H1 (cell line): Measurements from ENCODE around the gene URAD. TPM values are rescaled to one million over a fixed set of nuclear protein-coding genes. Genes with fewer than 3 reads are reported as not detected.
A peak's percentile ranks its signal among the peaks of the same experiment; 100 is the strongest.

Source experiments
- CTCF ChIA-PET: fragments of 300-600 bp; sonication (Branson Sonifier 250); formaldehyde crosslinking; loops from one replicate; lab custom pipeline; 2021; ENCODE audit not compliant: partially characterized antibody; lab: Charles Lee
- POLR2A ChIA-PET: fragments of 300-600 bp; sonication (Branson Sonifier 250); formaldehyde crosslinking; loops from one replicate; lab custom pipeline; 2021; ENCODE audit warnings: inconsistent platforms; ENCODE audit not compliant: partially characterized antibody; lab: Charles Lee
- DNase-seq, 2 experiments: peaks; one replicate each; pipeline versions ENCODE4 v3.0.0 to v3.0.0-alpha.2; 2010 to 2022; ENCODE audit warnings: low spot score in 2 of 2, low read depth in 1 of 2, mixed read lengths in 1 of 2
- FAIRE-seq: peaks from 2 replicates; lab custom pipeline; 2011; peaks lifted over from hg19 to GRCh38; lab: Jason Lieb, UNC
- H2AFZ ChIP-seq: 2 replicates; pipeline ENCODE4 v1.8.1; 2012; ENCODE audit warnings: low read length, inconsistent platforms
- H2AK5ac ChIP-seq: 2 replicates; pipeline ENCODE4 v1.6.1; 2013; ENCODE audit warnings: low read depth, low read length
- H2BK120ac ChIP-seq: replicated peaks from 2 replicates; pipeline ENCODE3; 2013; ENCODE audit warnings: low read depth, low read length, inconsistent platforms
- H2BK12ac ChIP-seq: 2 replicates; pipeline ENCODE4 v1.6.1; 2013; ENCODE audit warnings: low read depth, low read length
- H2BK15ac ChIP-seq: 2 replicates; pipeline ENCODE4 v1.6.1; 2013; ENCODE audit warnings: low read length
- H2BK20ac ChIP-seq: 2 replicates; pipeline ENCODE4 v1.6.1; 2013; ENCODE audit warnings: low read length
- H2BK5ac ChIP-seq: 2 replicates; pipeline ENCODE4 v1.6.1; 2013; ENCODE audit warnings: low read depth, low read length
- H3K14ac ChIP-seq: 2 replicates; pipeline ENCODE4 v1.6.1; 2013; ENCODE audit warnings: inconsistent platforms; ENCODE audit not compliant: insufficient read length
- H3K18ac ChIP-seq: 2 replicates; pipeline ENCODE4 v1.6.1; 2013; ENCODE audit warnings: low read length; ENCODE audit errors: extremely low read depth
- H3K23ac ChIP-seq: 2 replicates; pipeline ENCODE4 v1.6.1; 2013; ENCODE audit warnings: inconsistent platforms; ENCODE audit not compliant: insufficient read length
- H3K23me2 ChIP-seq: 2 replicates; pipeline ENCODE4 v1.6.1; 2013; ENCODE audit warnings: low read depth, low read length
- H3K27ac ChIP-seq: 2 replicates; pipeline ENCODE4 v1.6.1; 2011; ENCODE audit warnings: low read depth, low read length, inconsistent platforms
- H3K27me3 ChIP-seq, 4 experiments: replicated peaks in 1 of 4; 1 replicate in 1 of 4; 2 replicates in 3 of 4; pipeline versions ENCODE4 v1.6.1 to v1.8.1; 2011 to 2013; ENCODE audit warnings: low read length in 3 of 4, mild to moderate bottlenecking in 3 of 4, inconsistent platforms in 2 of 4, mixed read lengths in 2 of 4, moderate library complexity in 1 of 4; ENCODE audit not compliant: control insufficient read depth in 3 of 4, insufficient read depth in 3 of 4; ENCODE audit errors: extremely low read depth in 1 of 4
- H3K36me3 ChIP-seq, 4 experiments: 2 replicates each; pipeline versions ENCODE4 v1.6.1 to v1.8.1; 2011 to 2013; ENCODE audit warnings: mild to moderate bottlenecking in 4 of 4, low read length in 3 of 4, moderate library complexity in 2 of 4, control low read depth in 1 of 4, inconsistent platforms in 1 of 4; ENCODE audit not compliant: insufficient read depth in 4 of 4, control insufficient read depth in 2 of 4
- H3K4ac ChIP-seq: replicated peaks from 2 replicates; pipeline ENCODE3; 2013; ENCODE audit warnings: low read length, low read depth, mixed read lengths, inconsistent platforms; ENCODE audit not compliant: insufficient read length
- H3K4me1 ChIP-seq, 4 experiments: replicated peaks in 1 of 4; 1 replicate in 1 of 4; 2 replicates in 3 of 4; pipeline versions ENCODE4 v1.6.1 to v1.8.1; 2011 to 2013; ENCODE audit warnings: low read length in 3 of 4, inconsistent platforms in 2 of 4, mixed read lengths in 1 of 4; ENCODE audit not compliant: insufficient read depth in 4 of 4, control insufficient read depth in 3 of 4
- H3K4me2 ChIP-seq, 2 experiments: 2 replicates each; pipeline versions ENCODE4 v1.6.1 to v1.8.1; 2011 to 2013; ENCODE audit warnings: low read depth in 2 of 2, low read length in 2 of 2, control low read depth in 1 of 2, inconsistent platforms in 1 of 2, mild to moderate bottlenecking in 1 of 2; ENCODE audit not compliant: insufficient read depth in 1 of 2
- H3K4me3 ChIP-seq, 4 experiments: fragments of 200-600, 300-600 bp in 1 of 4; sonication (generic), shearing (Covaris generic), sonication (Bioruptor Twin) in 1 of 4; 2 replicates each; pipeline versions ENCODE4 v1.5.1 to v1.8.1; 2011 to 2016; ENCODE audit warnings: low read length in 4 of 4, low read depth in 3 of 4, control low read depth in 2 of 4, inconsistent platforms in 2 of 4, mild to moderate bottlenecking in 2 of 4, mixed read lengths in 1 of 4, moderate library complexity in 1 of 4; ENCODE audit not compliant: insufficient read depth in 2 of 4; ENCODE audit errors: extremely low read depth in 1 of 4
- H3K56ac ChIP-seq: replicated peaks from 2 replicates; pipeline ENCODE3; 2013; ENCODE audit warnings: low read depth, mild to moderate bottlenecking, mixed read lengths, low read length, inconsistent platforms; ENCODE audit not compliant: insufficient read length
- H3K79me1 ChIP-seq: 2 replicates; pipeline ENCODE4 v1.6.1; 2013; ENCODE audit warnings: low read depth, low read length, control low read depth
- H3K79me2 ChIP-seq, 2 experiments: 2 replicates each; pipeline versions ENCODE4 v1.6.1 to v1.8.1; 2012 to 2013; ENCODE audit warnings: low read length in 2 of 2, mild to moderate bottlenecking in 2 of 2, inconsistent platforms in 1 of 2; ENCODE audit not compliant: insufficient read depth in 2 of 2, control insufficient read depth in 1 of 2
- H3K9ac ChIP-seq, 4 experiments: replicated peaks in 1 of 4; 1 replicate in 1 of 4; 2 replicates in 3 of 4; pipeline versions ENCODE4 v1.6.1 to v1.8.1; 2011 to 2013; ENCODE audit warnings: low read depth in 3 of 4, low read length in 3 of 4, control low read depth in 2 of 4, mild to moderate bottlenecking in 2 of 4, moderate library complexity in 2 of 4, inconsistent platforms in 1 of 4; ENCODE audit errors: extremely low read depth in 1 of 4
- H3K9me3 ChIP-seq, 2 experiments: 2 replicates each; pipeline versions ENCODE4 v1.6.1 to v1.8.1; 2012 to 2013; ENCODE audit warnings: mild to moderate bottlenecking in 2 of 2, moderate library complexity in 2 of 2, control low read depth in 1 of 2, inconsistent platforms in 1 of 2, low read depth in 1 of 2, low read length in 1 of 2, mixed read lengths in 1 of 2; ENCODE audit not compliant: insufficient read depth in 2 of 2
- H4K20me1 ChIP-seq, 2 experiments: replicated peaks in 1 of 2; 2 replicates each; pipeline versions ENCODE3 to v1.8.1; 2011 to 2013; ENCODE audit warnings: inconsistent platforms in 2 of 2, low read length in 2 of 2, mild to moderate bottlenecking in 1 of 2; ENCODE audit not compliant: insufficient read depth in 2 of 2, control insufficient read depth in 1 of 2
- H4K5ac ChIP-seq: 2 replicates; pipeline ENCODE4 v1.6.1; 2013; ENCODE audit warnings: low read length, low read depth, mixed read lengths, inconsistent platforms; ENCODE audit not compliant: insufficient read length
- H4K8ac ChIP-seq: 2 replicates; pipeline ENCODE4 v1.8.0; 2013; ENCODE audit warnings: mild to moderate bottlenecking, moderate library complexity, low read length, inconsistent platforms; ENCODE audit not compliant: insufficient read depth; ENCODE audit errors: extremely low read depth
- H4K91ac ChIP-seq: replicated peaks from 2 replicates; pipeline ENCODE3; 2013; ENCODE audit warnings: low read length, mixed read lengths, inconsistent platforms; ENCODE audit not compliant: insufficient read length
- ASH2L ChIP-seq: fragments of 200-600, 300-600 bp; sonication (generic); IDR thresholded peaks from one replicate; pipeline ENCODE4 v1.7.1; 2017; ENCODE audit warnings: low read length
- BRCA1 ChIP-seq: IDR thresholded peaks from 2 replicates; pipeline ENCODE4 v1.6.1; 2012; ENCODE audit warnings: low read depth, low read length, improper control_type of control experiment
- CHD2 ChIP-seq: IDR thresholded peaks from 2 replicates; pipeline ENCODE4 v1.6.1; 2012; ENCODE audit warnings: low read length, improper control_type of control experiment
- EGR1 ChIP-seq: IDR thresholded peaks from 2 replicates; pipeline ENCODE4 v1.6.1; 2011; ENCODE audit warnings: low read depth, low read length, borderline replicate concordance
- JUND ChIP-seq: IDR thresholded peaks from 2 replicates; pipeline ENCODE4 v1.6.1; 2011; ENCODE audit warnings: mild to moderate bottlenecking, improper control_type of control experiment, low read length
- KDM4A ChIP-seq: IDR thresholded peaks from one replicate; pipeline ENCODE4 v1.7.1; 2012; ENCODE audit warnings: low read depth, mild to moderate bottlenecking, moderate library complexity, low read length, inconsistent platforms; ENCODE audit not compliant: severe bottlenecking
- RBBP5 ChIP-seq: IDR thresholded peaks from 2 replicates; pipeline ENCODE4 v1.7.1; 2012; ENCODE audit warnings: low read depth, mild to moderate bottlenecking, inconsistent platforms, low read length, moderate library complexity, borderline replicate concordance
- SP1 ChIP-seq: IDR thresholded peaks from 2 replicates; pipeline ENCODE4 v1.6.1; 2011; ENCODE audit warnings: low read depth, low read length
- SP2 ChIP-seq: IDR thresholded peaks from 2 replicates; pipeline ENCODE4 v1.6.1; 2012; ENCODE audit warnings: mild to moderate bottlenecking, low read length, inconsistent platforms
- SRF ChIP-seq: IDR thresholded peaks from 2 replicates; pipeline ENCODE4 v1.6.1; 2011; ENCODE audit warnings: mild to moderate bottlenecking, low read depth, low read length, moderate library complexity
- SUZ12 ChIP-seq: fragments of 200-600 bp; sonication (generic); IDR thresholded peaks from 2 replicates; pipeline ENCODE4 v1.6.1; 2012; ENCODE audit warnings: mild to moderate bottlenecking, inconsistent platforms, low read length, moderate library complexity, mixed read lengths
- TEAD4 ChIP-seq: IDR thresholded peaks from 2 replicates; pipeline ENCODE4 v1.6.1; 2012; ENCODE audit warnings: low read depth, low read length, inconsistent platforms, mixed read lengths
- WGBS, 2 experiments: shearing (Covaris generic) in 1 of 2; methylation state at CpG; one replicate each; pipeline versions ENCODE4 v1.1.6 to v1.1.7; 2013 to 2015; ENCODE audit warnings: low lambda C conversion rate in 2 of 2, mixed read lengths in 2 of 2, inconsistent platforms in 1 of 2, low coverage in 1 of 2, missing lambda C conversion rate in 1 of 2; ENCODE audit not compliant: insufficient replicate concordance in 2 of 2, insufficient coverage in 1 of 2, insufficient read length in 1 of 2; ENCODE audit errors: extremely low coverage in 1 of 2, missing lambda C conversion rate in 1 of 2; 5-methylcytosine and 5-hydroxymethylcytosine counted together
- polyA plus RNA-seq, 7 experiments: library from polyadenylated mRNA; depleted of rRNA in 3 of 7; stranded (reverse) in 5 of 7; unstranded in 2 of 7; fragments of >200 nt in 5 of 7; fragments of 200-250 nt in 2 of 7; gene quantifications; 1 replicate in 5 of 7; 2 replicates in 1 of 7; 4 replicates in 1 of 7; pipeline versions ENCODE4 v1.2.1 to v1.2.3, GENCODE V29; 2011 to 2013; ENCODE audit warnings: missing spikeins in 2 of 7, mixed read lengths in 2 of 7
- total RNA-seq: library from RNA; stranded (reverse); fragmentation: NEBNext Ultra II Directional; extraction: Animal tissue kit (Norgen Biotek cat#: 25700); gene quantifications from 2 replicates; pipeline ENCODE4 v1.2.1, GENCODE V29; 2021

URAD gene
- total and polyA plus RNA-seq, 2 of the 8 experiments (the other 6 are each of a cell fraction or from before 2014, with no cell fraction given): not detected

GRCh38 chr13:27953676-27954405 is 34.7 kb downstream of the URAD start:
- Histone ChIP-seq H4K91ac (no peak overlapping the region), H2AFZ (no peak overlapping the region), H4K20me1 (peaks cover 6 to 11% of the 10 kb centered on the region in 2 experiments), H3K9me3 (no peaks in the 10 kb centered on the region; a peak in 1 of 4 replicates), H3K14ac (no peak overlapping the region), H4K8ac (peak overlapping the region; percentile 68; the same call in 1 of the 2 replicates), H3K79me1 (no peaks in the 10 kb centered on the region), H2AK5ac (no peak overlapping the region), H3K9ac (no peak overlapping the region), H4K5ac (no peak overlapping the region), H3K36me3 (no peaks in the 10 kb centered on the region; a peak in 1 of 8 replicates), H2BK12ac (no peak overlapping the region), H2BK20ac (no peak overlapping the region), H3K4me1 (peaks cover 0 to 5% (median 3%) of the 10 kb centered on the region in 4 experiments; a peak in 4 of 7 replicates), H3K4me3 (peak overlapping the region; percentile 5 to 61 (median 42)), H3K23ac (no peak overlapping the region), H3K56ac (no peak overlapping the region), H2BK15ac (no peak overlapping the region), H2BK5ac (no peak overlapping the region), H3K18ac (no peak overlapping the region; the same call in 1 of the 2 replicates), H3K79me2 (no peaks in the 10 kb centered on the region), H3K4ac (no peak overlapping the region), H3K27ac (no peak overlapping the region), H3K23me2 (peaks cover 1% of the 10 kb centered on the region; the same call in 1 of the 2 replicates), H3K27me3 (peaks cover 57 to 86% (median 73%) of the 10 kb centered on the region in 4 experiments), H3K4me2 (peak overlapping the region; percentile 2 to 88), H2BK120ac (no peak overlapping the region)
- FAIRE-seq: no peak
- 1% methylated on average over 51 of the region's 71 CpGs; no CpG with 5 or more reads in 1 of the 2 experiments for WGBS, 2 experiments
- CTCF ChIA-PET: interaction anchor here (0.5 to 8.6 kb wide), 47 partner anchors 9 to 952 kb away, joined by 3 to 150 read pairs (median 5); partner anchors contain the start of genes CDX2, PDX1 and URAD
- POLR2A ChIA-PET: interaction anchor here (0.8 to 1.5 kb wide), 5 partner anchors 11 to 333 kb away, joined by 3 to 6 read pairs (median 3); partner anchors contain the start of gene PDX1
- peak in 1 of 2 experiments; percentile 95 for DNase-seq
- TF ChIP-seq RBBP5 (0 out of 2 replicates have a peak, but pooled peaks have one; percentile 38), SP2 (no peak), JUND (0 out of 2 replicates have a peak, but pooled peaks have one; percentile 38), TEAD4 (no peak), BRCA1 (no peak), CHD2 (no peak), KDM4A (peak; percentile 62), EGR1 (peak; percentile 31; the same call in 1 of the 2 replicates), SP1 (peak; percentile 25; the same call in 1 of the 2 replicates), SUZ12 (peak; percentile 95), SRF (peak; percentile 21; the same call in 1 of the 2 replicates), ASH2L (peak; percentile 46)
